Spinal cord (tissue), 10 donors: Measurements from ENCODE around the gene KIAA2012. TPM values are rescaled to one million over a fixed set of nuclear protein-coding genes. Genes with fewer than 3 reads are reported as not detected.

Experiments used
- DNase-seq, 6 donors: peaks; one replicate each; pipeline versions ENCODE4 v3.0.0 to v3.0.0-alpha.2; 2013 to 2015; ENCODE audit warnings: low spot score in 6 of 6, low read depth in 4 of 6
- H3K27ac ChIP-seq: one replicate; pipeline ENCODE4 v1.5.1; 2013; ENCODE audit warnings: low read depth, low read length, control low read depth
- H3K27me3 ChIP-seq: one replicate; pipeline ENCODE4 v1.6.1; 2013; ENCODE audit warnings: low read length; ENCODE audit not compliant: control insufficient read depth, insufficient read depth
- H3K36me3 ChIP-seq: one replicate; pipeline ENCODE4 v1.6.1; 2013; ENCODE audit warnings: low read length; ENCODE audit not compliant: control insufficient read depth, insufficient read depth
- H3K4me1 ChIP-seq: one replicate; pipeline ENCODE4 v1.6.1; 2013; ENCODE audit warnings: low read length; ENCODE audit not compliant: control insufficient read depth, insufficient read depth
- H3K4me3 ChIP-seq: one replicate; pipeline ENCODE4 v1.5.1; 2013; ENCODE audit warnings: low read depth, low read length, control low read depth
- H3K9me3 ChIP-seq: one replicate; pipeline ENCODE4 v1.6.1; 2013; ENCODE audit warnings: low read length; ENCODE audit not compliant: control insufficient read depth, insufficient read depth
- WGBS: methylation state at CpG from one replicate; pipeline ENCODE4 v1.1.5; 2013; ENCODE audit warnings: missing lambda C conversion rate; ENCODE audit not compliant: insufficient coverage; 5-methylcytosine and 5-hydroxymethylcytosine counted together
- polyA plus RNA-seq, 2 donors: library from polyadenylated mRNA; unstranded; fragments of 120-200 nt; gene quantifications; one replicate each; pipeline ENCODE4 v1.2.1, GENCODE V29; 2013; ENCODE audit not compliant: insufficient read length in 2 of 2
- total RNA-seq, 2 donors: library from RNA; depleted of rRNA in 1 of 2; stranded (reverse); fragments of 120-200 nt in 1 of 2; fragments of >200 nt in 1 of 2; gene quantifications; one replicate each; pipeline versions ENCODE4 v1.2.3 to v1.2.4, GENCODE V29; 2013 to 2014
- donor health status: healthy.

KIAA2012 gene
- total and polyA plus RNA-seq, 4 donors, result 1.2 to 5.7 (median 5.1) TPM

DNA sequence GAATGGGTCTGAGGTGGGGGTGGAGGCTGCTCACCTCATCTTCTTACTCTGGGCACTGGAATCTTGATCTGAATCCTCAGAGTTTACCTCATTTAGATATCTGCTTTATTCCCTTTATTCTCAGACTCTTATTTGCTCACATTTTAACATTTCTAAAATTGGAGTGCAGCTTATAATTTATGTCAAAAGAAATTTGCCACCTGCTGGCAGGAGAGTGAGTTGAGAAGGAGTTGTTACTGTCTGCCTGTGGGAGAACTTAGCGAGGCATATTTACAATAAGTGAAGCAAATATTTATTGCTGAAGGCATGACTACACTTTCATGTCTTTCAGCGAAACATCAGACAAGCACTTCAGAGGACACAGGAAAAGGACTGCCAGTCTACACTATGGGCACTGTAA, 16.4 kb upstream of the KIAA2012 start:
- Histone ChIP-seq H3K4me1 (peaks cover 4% of the 10 kb centered on the region), H3K4me3 (no peak overlapping the region), H3K36me3 (no peaks in the 10 kb centered on the region), H3K9me3 (no peaks in the 10 kb centered on the region), H3K27ac (no peak overlapping the region), H3K27me3 (peaks cover 13% of the 10 kb centered on the region)
- no CpG with 5 or more reads among the region's 2 CpGs for WGBS
- peak in 1 of 6 donors; percentile 49 for DNase-seq

DNA sequence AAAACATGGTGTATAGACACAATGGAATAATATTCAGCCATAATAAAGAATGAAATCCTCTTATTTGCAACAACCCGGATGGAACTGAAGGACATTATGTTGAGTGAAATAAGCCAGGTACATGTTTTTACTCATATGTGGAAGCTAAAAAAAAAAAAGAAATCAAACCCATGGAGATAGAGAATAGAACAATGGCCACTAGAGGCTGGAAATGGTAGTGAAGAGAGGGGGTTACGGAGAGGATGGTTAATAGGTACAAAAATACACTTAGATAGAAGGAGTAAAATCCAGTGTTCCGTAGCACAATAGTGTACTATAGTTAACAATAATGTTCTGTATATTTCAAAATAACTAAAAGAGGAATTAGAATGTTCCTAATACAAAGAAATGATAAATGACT, 12.8 kb upstream of the KIAA2012 start:
- Histone ChIP-seq H3K4me1 (peaks cover 9% of the 10 kb centered on the region), H3K27me3 (peaks cover 6% of the 10 kb centered on the region), H3K4me3 (no peak overlapping the region), H3K36me3 (no peaks in the 10 kb centered on the region), H3K9me3 (no peaks in the 10 kb centered on the region), H3K27ac (no peak overlapping the region)
- no CpG with 5 or more reads among the region's 3 CpGs for WGBS
- no peak for DNase-seq

DNA sequence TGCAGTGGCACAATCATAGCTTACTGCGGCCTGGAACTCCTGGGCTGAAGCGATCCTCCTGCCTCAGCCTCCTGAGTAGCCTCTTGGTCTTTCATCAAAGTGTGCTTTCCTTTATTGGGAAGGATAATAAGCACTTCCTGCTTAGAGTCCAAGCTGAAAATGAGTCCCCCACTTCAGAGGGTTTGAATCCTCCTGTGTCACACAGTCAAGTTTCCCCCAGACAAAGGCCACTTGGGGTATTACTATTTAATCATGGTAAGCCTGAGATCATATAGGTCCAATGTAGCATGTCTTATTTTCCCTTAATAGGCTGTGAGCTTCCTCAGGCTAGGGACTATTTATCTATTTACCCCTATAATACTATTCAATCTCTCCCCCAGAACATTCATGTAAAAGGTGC, 11.4 kb upstream of the KIAA2012 start:
- Histone ChIP-seq H3K36me3 (no peaks in the 10 kb centered on the region), H3K4me3 (no peak overlapping the region), H3K4me1 (peaks cover 13% of the 10 kb centered on the region), H3K27me3 (peaks cover 2% of the 10 kb centered on the region), H3K27ac (no peak overlapping the region), H3K9me3 (no peaks in the 10 kb centered on the region)
- WGBS, result 100% methylated on average over 2 of the region's 2 CpGs
- DNase-seq, result no peak

DNA sequence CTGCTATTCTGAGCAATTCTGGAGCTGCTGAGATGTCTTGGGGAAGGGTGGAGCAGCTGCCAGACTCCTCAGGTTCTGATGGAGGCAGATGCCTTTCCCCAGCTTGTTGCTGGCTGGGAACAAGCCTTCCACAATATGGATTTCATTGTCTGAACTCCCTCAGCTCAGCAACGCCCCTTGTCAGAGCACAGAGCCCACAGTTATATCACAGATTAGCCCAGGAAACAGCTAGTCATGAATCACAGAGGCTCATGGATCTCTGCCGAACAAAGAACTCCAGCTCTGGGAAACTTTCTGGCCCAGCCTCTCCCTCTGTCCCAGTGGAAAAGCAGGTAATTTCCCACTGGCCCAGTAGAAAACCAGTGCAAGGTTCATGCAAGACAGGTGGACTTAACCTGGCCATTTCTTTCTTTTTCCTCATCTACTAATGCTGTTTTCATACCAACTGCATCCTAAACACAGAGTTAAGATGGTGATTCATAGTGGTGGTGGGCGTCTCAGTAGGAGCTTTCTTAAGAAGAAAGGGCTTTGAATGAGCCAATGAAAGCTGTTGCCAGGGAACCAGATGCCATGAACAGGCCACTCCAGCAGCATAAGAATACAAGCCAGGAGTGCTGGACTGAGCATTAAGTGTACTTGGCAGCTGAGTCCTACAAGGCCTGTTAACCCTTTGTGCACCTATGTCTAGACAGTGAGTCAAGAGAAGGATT, 8.7 kb upstream of the KIAA2012 start:
- peak overlapping the region; percentile 82 for H3K27ac ChIP-seq
- peak; percentile 71 to 95 (median 80) for DNase-seq
- H3K36me3 ChIP-seq, result no peaks in the 10 kb centered on the region
- peaks cover 13% of the 10 kb centered on the region for H3K4me1 ChIP-seq
- WGBS, result 10% methylated on average over 3 of the region's 3 CpGs
- H3K27me3 ChIP-seq, result peaks cover 2% of the 10 kb centered on the region
- peak overlapping the region; percentile 1 for H3K4me3 ChIP-seq
- H3K9me3 ChIP-seq, result no peaks in the 10 kb centered on the region

DNA sequence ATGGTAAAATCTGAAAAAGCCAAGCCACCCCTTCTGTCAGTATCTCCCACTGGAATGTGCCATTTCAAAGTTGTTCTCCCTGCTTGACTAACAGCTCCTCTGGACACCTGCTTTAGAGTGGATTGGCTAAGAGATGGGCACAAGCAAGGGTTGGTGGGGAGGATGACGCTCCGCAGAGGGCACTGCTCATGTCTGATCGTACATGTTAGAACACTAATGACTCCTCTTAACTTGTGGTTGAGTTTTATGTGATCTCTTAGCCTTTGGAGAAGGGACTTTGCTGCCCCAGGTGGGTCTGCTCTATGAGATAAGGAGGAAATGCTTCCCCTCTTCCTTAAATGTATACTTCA, 8.2 kb upstream of the KIAA2012 start:
- Histone ChIP-seq H3K36me3 (no peaks in the 10 kb centered on the region), H3K4me3 (no peak overlapping the region), H3K9me3 (no peaks in the 10 kb centered on the region), H3K27me3 (peaks cover 2% of the 10 kb centered on the region), H3K27ac (peak overlapping the region; percentile 82), H3K4me1 (peaks cover 13% of the 10 kb centered on the region)
- no peak for DNase-seq
- 0% methylated on average over 1 of the region's 3 CpGs for WGBS

DNA sequence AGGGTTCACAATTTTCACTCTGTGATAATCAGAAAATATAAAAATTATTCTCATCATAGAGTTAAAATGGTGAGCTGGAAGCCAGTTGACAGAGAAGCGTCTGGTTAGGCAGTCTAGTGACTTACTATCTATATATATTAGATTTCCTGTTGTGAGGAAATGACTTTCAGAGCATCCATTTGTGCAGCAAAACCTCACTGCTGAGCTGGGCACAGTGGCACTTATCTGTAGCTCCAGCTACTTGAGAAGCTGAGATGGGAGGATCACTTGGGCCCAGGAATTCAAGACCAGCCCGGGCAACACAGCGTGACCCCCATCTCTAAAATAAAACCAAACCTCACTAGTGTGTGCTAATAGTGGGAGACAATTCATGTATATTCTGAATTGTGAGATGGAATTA, 7.2 kb upstream of the KIAA2012 start:
- Histone ChIP-seq H3K36me3 (no peaks in the 10 kb centered on the region), H3K4me1 (peaks cover 13% of the 10 kb centered on the region), H3K27ac (no peak overlapping the region), H3K27me3 (peaks cover 2% of the 10 kb centered on the region), H3K9me3 (no peaks in the 10 kb centered on the region), H3K4me3 (no peak overlapping the region)
- WGBS, result no CpG with 5 or more reads among the region's 3 CpGs
- no peak for DNase-seq

DNA sequence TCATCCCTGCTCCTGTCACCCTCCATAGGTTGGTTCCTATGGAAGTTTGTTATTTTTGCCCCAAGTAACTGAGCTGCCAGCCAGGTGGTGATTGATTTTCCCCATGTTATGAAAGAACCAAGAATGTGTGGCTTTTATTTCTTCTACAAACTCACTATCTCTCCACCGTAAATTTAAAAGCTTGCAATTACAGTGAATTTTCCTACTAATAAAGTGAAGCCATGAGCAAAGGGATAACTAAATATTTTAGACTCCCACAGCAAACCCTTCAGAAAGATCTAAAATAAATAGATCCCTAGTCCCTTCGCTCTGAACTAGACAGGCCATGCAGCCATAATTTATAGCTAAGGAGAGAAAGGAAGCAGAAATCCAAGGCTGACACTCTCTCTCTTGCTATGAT, 6.2 kb upstream of the KIAA2012 start:
- no peaks in the 10 kb centered on the region for H3K36me3 ChIP-seq
- peaks cover 13% of the 10 kb centered on the region for H3K4me1 ChIP-seq
- no peaks in the 10 kb centered on the region for H3K9me3 ChIP-seq
- H3K27me3 ChIP-seq, result peaks cover 2% of the 10 kb centered on the region
- 80% methylated on average over 1 of the region's 2 CpGs for WGBS
- no peak overlapping the region for H3K4me3 ChIP-seq
- DNase-seq, result peak in 1 of 6 donors; percentile 37
- H3K27ac ChIP-seq, result no peak overlapping the region

DNA sequence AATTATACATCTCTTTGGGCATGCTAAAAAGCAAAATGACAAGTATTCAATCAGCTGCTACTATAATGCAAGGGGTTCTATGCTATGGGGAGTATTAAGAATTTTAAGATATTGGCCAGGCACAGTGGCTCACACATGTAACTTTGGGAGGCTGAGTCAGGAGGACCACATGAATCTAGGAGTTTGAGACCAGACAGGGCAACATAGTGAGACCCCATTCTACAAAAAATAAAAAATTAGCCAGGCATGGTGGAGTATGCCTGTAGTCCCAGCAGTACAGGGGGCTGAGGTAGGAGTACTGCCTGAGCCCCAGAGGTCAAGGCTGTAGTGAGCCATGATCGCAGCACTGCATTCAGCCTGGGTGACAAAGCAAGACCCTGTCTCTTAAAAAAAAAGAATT, 5.5 kb upstream of the KIAA2012 start:
- H3K4me3 ChIP-seq, result no peak overlapping the region
- H3K36me3 ChIP-seq, result no peaks in the 10 kb centered on the region
- H3K4me1 ChIP-seq, result peaks cover 15% of the 10 kb centered on the region
- H3K27ac ChIP-seq, result no peak overlapping the region
- DNase-seq, result no peak
- no peaks in the 10 kb centered on the region for H3K9me3 ChIP-seq
- peaks cover 2% of the 10 kb centered on the region for H3K27me3 ChIP-seq
- WGBS, result 83% methylated on average over 1 of the region's 1 CpG

DNA sequence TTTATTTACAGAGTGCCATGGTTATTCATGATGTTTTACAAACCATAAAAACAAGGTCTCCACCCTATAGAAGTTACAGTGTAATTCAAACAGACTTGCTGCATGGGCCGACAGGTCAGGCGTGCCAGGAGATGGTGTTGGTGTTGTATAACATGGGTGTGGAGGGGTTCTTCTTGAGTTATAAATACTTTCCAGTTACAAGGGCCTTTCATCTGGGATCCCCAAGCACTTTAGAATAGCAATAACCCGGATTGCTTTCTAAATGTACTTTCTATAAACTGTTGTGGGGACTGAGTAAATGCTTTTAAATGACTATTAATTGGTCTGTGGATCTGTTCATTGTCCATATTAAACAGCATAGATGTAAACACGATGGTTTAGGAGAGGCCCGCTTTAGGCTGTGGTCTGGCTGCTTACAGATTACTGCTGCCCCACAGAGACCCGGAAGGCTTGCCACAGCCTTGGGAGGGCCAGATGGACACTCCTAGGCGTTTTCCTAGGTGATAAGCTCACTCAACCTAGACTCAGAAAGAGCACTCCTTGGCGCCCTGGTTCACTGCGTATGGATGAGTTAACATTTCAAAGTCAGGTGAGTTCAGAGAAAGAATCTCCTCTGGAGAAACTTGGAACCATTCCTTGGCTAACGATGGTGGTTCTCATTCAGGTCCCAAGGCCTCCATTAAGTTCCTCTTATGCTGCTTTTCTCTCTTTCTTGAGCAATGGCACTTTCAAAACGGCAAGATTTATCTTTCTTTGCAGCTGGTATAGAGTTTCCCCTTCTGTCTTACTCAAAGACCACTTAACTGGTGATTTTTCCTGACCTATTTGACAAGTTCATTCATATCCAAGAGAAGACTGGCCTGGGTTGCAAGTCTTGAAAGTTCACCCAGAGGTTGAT, 3.6 kb upstream of the KIAA2012 start:
- H3K4me1 ChIP-seq, result peaks cover 21% of the 10 kb centered on the region
- H3K36me3 ChIP-seq, result no peaks in the 10 kb centered on the region
- no peaks in the 10 kb centered on the region for H3K27me3 ChIP-seq
- peak in 1 of 6 donors; percentile 5 for DNase-seq
- WGBS, result 86% methylated on average over 7 of the region's 11 CpGs
- no peak overlapping the region for H3K4me3 ChIP-seq
- H3K27ac ChIP-seq, result no peak overlapping the region
- no peaks in the 10 kb centered on the region for H3K9me3 ChIP-seq

DNA sequence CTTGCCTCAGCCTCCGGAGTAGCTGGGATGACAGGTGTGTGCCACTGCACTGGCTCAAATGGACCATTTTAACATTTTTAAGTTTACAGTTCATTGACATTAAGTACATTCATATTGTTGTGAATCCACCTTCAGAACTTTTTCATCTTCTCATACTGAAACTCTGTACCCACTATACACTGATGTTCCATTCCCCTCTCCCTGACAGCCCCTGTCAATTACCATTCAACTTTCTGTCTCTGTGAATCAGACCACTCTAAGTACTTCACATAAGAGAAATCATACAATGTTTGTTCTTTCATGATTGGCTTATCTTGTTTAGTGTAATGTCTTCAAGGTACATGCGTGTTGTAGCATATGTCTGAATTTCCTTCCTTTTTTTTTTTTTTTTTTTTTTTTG, 1.9 kb upstream of the KIAA2012 start:
- no CpG with 5 or more reads among the region's 2 CpGs for WGBS
- H3K36me3 ChIP-seq, result no peaks in the 10 kb centered on the region
- no peak overlapping the region for H3K27ac ChIP-seq
- peaks cover 3% of the 10 kb centered on the region for H3K27me3 ChIP-seq
- DNase-seq, result no peak
- H3K9me3 ChIP-seq, result no peaks in the 10 kb centered on the region
- peaks cover 11% of the 10 kb centered on the region for H3K4me1 ChIP-seq
- no peak overlapping the region for H3K4me3 ChIP-seq
